HG02852 (cell line): ENCODE data around the gene ADGRG3.
A peak's percentile ranks its signal among the peaks of the same experiment; 100 is the strongest.

Experiments used
- ATAC-seq: cut with Tn5 transposase; IDR thresholded peaks from one replicate; pipeline ENCODE4 v1.9.1; 2021; ENCODE audit warnings: mild to moderate bottlenecking, moderate library complexity; ENCODE audit not compliant: unreplicated experiment

ADGRG3 gene

GRCh38 chr16:57645691-57646387, 22.3 kb upstream of the ADGRG3 start:
- no peak for ATAC-seq

GRCh38 chr16:57646388-57647039, 21.6 kb upstream of the ADGRG3 start:
- no peak for ATAC-seq

DNA sequence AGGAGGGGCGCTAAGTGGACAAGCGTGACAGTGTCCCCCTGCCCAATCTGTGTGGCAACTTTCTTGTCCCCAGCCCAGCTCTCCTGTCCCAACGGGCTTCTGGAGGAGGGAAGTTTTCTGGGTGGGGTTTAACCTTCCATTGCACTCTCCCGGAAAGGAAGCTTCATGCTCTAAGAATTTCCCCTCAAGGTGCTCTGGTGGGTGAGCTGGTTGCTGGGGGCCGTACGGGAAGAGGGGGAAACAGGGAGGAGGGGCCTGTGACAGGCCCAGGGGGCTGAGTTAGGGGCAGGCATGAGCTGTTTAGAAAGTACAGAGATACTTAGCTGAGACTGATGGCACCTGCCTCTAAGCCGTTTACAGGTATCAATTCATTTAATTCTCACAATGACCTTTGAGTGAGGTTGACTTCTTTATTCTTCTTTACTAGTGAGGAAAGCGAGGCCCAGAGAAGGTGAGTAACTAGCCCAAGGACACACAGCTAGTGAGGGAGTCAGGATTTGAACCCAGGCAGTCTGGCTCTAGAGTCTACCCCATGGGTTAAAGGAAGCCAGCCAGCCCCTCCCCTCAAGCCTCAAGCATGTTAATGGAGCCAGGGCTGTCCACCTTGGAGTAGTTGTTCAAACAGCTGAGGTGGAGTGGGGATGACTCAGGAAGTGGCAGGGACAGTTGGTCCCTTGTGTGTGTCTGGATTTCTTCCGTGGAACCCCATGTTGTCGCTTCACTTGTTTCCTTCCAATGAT, 20.8 kb upstream of the ADGRG3 start:
- ATAC-seq: no peak

DNA sequence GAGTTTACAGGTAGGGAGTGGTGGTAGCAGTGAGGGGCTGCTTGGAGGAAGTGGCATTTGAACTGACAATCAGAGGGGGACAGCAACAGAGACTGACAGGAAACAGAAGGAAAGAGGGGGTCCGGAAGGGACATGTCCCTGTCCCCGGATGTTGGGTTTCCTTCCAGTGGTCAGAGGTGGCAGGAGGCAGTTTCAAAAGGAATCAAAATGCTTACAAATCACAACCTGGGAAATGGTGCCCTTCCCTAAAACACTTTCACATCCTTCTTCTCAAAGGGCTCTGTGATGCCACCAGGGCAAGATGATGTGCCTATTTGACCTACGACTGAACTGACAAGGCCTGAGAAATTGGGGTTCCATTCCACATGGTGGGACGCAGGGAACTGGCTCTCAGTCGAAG, 20.0 kb upstream of the ADGRG3 start:
- no peak for ATAC-seq

DNA sequence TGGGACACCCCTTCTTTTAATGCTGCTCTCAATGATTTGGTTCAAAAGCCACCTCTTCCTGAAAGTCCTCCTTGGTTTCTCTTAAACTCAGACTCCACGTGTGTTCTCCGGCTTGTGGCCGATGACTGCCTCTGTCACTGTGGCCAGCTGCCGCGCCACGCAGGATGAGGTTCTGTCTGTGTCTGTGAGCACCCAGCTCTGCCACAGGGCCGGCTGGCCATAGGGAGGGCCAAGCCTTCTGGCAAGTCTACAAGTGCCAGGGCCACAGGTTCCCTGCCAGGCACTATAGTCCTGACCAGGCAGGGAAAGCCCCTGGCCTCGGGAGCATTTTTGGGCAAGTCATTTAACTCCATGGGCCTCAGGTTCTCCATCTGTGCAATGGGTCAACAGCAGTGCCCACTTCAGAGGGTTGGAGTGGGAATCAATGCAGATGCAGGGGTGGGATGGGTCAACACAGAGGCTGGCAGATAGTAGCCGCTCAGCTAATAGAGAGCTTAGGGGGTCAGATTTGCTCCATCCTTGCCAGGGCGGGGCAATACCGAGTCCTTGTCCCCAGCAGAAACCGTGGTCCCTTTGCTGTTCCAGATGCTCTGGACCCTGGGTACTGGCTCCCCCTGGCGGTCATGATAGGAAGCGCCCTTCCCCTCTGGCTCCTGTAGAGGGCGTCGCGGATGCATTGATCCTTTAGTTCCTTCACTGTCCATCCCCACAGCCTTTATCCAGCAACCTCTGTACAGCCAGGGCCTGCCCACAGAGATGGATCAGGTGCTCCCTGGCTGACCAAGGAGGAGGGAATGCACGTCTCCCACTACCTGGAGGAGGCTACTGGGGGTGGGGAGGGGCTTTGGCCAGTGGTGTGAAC, 19.3 kb upstream of the ADGRG3 start:
- ATAC-seq: peak; percentile 66

- ATAC-seq: no peak
Observed at GRCh38 chr16:57649443-57649751, 18.7 kb upstream of the ADGRG3 start.

GRCh38 chr16:57649846-57650245, 18.3 kb upstream of the ADGRG3 start:
- no peak for ATAC-seq

DNA sequence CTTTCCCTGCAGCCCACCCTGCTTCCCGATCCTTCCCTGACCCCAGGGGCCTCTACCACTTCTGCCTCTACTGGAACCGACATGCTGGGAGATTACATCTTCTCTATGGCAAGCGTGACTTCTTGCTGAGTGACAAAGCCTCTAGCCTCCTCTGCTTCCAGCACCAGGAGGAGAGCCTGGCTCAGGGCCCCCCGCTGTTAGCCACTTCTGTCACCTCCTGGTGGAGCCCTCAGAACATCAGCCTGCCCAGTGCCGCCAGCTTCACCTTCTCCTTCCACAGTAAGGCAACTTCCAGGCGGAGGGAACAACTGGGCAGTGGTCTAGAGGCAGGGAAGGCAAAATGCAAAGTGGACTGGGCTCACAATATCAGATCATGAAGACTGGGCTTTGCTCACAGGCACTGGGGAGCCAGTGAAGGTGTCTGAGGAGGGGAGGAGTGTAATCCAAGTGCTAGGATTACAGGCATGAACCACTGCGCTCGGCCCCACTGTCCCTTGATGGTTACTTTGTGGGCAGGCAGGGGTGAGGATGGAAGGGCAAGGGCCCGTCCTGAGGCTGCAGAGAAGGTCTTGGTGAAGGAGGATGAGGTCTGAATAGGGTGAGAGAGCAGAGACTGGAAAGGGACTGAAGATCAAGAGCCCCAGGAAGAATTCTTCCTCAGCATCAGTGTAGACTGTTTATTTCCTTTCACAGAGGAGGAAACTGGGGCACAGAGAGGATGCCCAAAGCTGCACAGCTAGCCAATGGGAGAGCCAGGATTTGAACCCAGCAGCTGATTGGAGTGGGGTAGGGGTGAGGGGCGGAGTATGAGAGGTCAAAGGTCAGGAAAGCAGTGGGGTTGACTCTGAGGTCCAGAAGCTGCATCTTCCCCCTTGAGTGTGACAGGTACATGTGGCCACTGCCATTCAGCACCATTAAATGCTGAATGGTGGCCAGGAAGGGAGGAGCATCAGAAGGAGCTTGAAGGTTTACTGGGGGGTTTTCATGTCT, 16.5 kb upstream of the ADGRG3 start:
- no peak for ATAC-seq

DNA sequence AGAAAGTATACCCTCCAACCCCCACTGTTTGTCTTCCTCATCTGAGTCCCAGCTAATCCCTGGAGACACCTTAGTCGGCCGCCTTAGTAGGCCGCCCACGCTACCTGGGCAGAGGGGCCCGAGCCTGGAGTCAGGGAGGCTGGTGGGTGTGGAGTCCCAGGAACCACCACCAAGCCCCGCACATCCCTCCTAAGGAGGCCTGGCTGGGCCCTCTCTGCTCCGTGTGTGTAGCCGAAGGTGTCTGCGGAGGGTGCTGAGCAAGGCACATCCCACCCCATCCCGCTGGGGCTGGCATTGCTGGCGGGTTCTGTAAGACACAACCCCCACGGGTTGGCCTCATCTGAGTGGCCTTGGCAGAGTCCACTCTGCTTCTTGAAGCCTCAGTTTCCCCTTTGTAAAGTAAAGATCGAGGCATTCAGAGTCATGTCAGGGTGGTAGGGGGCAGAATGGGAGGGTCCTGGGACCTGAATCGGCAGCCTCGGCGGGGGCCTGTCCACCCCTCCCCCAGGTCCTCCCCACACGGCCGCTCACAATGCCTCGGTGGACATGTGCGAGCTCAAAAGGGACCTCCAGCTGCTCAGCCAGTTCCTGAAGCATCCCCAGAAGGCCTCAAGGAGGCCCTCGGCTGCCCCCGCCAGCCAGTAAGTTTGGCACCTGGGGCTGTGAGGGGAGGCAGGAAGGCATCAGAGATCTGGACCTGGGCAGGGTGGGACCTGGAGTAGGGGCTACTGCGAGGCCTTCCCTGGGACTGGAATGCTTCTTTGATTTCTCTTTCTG, 15.2 kb upstream of the ADGRG3 start:
- no peak for ATAC-seq

DNA sequence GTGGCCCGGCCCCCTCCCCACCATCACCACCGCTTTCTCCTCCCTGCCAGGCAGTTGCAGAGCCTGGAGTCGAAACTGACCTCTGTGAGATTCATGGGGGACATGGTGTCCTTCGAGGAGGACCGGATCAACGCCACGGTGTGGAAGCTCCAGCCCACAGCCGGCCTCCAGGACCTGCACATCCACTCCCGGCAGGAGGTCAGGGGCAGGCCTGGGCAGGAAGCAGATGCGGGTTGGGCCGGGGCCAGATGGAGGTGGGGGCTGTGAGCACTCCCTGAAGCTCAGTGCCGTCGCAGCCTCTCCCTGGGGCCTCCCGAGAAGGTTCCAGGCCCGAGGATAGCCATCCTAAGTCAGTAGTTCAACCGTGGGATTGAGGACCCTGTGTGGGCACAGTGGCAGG, 14.2 kb upstream of the ADGRG3 start:
- no peak for ATAC-seq

DNA sequence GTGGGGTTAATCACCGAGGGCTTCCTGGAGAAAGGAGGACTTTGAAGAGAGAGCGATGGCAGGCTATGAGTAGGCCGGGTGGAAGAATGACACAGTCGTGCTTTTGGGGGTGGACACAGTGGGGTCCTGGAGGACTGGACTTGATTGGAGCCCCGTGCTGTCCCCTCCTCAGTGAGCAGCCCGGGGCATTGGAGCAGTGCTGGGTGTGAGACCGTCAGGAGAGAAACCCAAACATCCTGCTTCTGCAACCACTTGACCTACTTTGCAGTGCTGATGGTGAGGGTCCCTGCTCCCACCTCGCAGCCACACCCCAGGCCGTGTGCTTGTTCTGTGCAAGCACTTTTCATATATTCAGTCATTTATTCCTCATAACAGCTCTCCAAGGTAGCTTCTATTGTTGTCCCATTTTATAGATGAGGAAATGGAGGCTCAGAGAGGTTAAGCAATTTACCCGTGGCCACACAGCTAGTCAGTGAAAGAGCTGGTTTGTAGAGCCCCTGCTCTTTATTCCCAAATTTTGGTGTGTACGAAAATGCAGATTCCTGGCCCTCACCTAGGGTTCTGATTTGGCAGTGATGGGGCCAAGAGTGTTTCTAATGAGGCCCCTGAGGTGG, 11.7 kb upstream of the ADGRG3 start:
- ATAC-seq: no peak

DNA sequence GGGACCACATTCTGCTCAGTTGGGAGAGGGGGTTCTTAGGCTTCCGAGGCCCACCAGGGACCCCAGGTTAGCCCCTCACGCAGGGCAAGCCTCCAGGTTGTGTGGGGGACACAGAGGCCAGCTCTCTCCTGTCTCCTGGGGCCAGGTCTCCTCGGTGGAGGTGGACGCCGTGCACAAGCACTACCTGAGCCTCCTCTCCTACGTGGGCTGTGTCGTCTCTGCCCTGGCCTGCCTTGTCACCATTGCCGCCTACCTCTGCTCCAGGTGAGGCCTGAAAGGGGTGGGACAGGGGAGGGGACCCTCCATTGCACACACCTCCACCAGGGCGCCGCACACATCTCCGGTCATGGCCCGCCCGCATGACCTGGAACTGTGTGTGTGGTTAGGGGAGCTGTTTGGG, 10.9 kb upstream of the ADGRG3 start:
- no peak for ATAC-seq

- no peak for ATAC-seq
Observed at GRCh38 chr16:57658130-57658877, 9.8 kb upstream of the ADGRG3 start.

DNA sequence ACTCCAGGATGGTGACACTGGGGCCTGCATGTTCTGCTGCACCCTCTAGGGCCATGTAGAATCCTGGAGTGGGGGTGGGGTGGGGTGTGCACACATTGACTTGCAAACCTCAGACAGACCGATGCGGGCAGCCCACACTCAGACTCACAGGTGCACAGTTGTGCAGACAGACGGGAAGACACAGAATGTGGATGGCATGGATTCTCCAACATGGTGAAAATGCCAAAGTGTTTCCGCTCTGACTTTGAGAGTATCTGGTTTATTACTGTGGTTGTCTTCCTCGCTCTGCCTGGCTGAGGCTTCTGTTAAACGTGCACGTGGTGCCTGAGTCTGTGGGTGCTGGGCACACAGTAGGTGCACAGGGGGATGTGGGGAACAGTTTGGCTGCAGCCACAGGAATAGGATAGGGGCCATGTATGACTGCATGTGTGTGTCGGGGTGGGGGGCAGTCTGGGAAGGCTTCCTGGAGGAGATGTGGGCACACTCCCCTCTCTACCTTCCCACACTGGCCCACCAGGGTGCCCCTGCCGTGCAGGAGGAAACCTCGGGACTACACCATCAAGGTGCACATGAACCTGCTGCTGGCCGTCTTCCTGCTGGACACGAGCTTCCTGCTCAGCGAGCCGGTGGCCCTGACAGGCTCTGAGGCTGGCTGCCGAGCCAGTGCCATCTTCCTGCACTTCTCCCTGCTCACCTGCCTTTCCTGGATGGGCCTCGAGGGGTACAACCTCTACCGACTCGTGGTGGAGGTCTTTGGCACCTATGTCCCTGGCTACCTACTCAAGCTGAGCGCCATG, 9.0 kb upstream of the ADGRG3 start:
- ATAC-seq: no peak

GRCh38 chr16:57660715-57661463, 7.2 kb upstream of the ADGRG3 start:
- no peak for ATAC-seq

GRCh38 chr16:57661510-57661909, 6.6 kb upstream of the ADGRG3 start:
- no peak for ATAC-seq
